ENCODE results near the gene DNAJC22. TPM values are rescaled to one million over a fixed set of nuclear protein-coding genes. Genes with fewer than 3 reads are reported as not detected.

The DNAJC22 gene
- total and polyA plus RNA-seq, 2 of the 13 experiments (the other 11 are each of a cell fraction or from before 2014, with no cell fraction given): 25.2 to 31.7 TPM

DNA sequence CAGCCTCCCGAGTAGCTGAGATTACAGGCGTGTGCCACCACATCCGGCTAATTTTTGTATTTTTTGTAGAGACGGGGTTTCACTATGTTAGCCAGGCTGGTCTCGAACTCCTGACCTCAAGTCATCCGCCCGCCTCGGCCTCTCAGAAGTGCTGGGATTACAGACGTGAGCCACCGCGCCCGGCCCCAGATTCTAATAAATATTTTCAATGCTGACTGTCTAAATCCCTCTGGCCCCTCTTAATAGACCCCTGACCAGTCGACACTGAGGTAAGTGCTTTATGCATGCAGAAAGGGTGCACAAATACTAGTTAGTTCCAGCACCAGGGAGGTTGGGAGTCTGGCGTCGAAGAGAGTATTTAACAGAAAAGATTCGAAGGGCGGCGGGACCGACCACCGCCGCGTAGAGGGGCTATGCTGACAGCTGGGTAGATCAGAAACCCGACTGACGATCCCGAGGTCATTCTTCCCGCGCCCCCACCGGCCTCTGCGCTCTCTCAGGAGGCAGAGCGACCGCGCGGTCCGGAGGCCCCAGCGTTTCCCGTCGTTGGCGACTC, 19.5 kb downstream of the DNAJC22 start (continued):
- TF ChIP-seq PCBP2 (optimal IDR thresholded peaks at IDR 0.05; ENCODE audit: low read depth, low read length, poor library complexity, severe bottlenecking) (no peak), ZNF3 (CRISPR knock-in tag; IDR thresholded peaks at IDR 0.05) (no peak), PRPF4 (IDR thresholded peaks at IDR 0.05; ENCODE audit: low read depth, low read length, poor library complexity, severe bottlenecking) (no peak), HOXA3 (CRISPR knock-in tag; IDR thresholded peaks at IDR 0.05) (no peak; the same call in 1 of the 2 replicates), MEF2D (CRISPR knock-in tag; IDR thresholded peaks at IDR 0.05) (no peak), ZNF781 (CRISPR knock-in tag; IDR thresholded peaks at IDR 0.05; ENCODE audit: borderline replicate concordance, not compliant biosample characterization) (no peak), ZBTB21 (CRISPR knock-in tag; IDR thresholded peaks at IDR 0.05) (no peak), AGO2 (optimal IDR thresholded peaks at IDR 0.05; ENCODE audit: low read depth, low read length) (no peak), MYNN (CRISPR knock-in tag; IDR thresholded peaks at IDR 0.05; ENCODE audit: low read depth) (no peak), ZNF768 (CRISPR knock-in tag; IDR thresholded peaks at IDR 0.05) (no peak), THAP11 (CRISPR knock-in tag; IDR thresholded peaks at IDR 0.05) (no peak), ATM (IDR thresholded peaks at IDR 0.05; ENCODE audit: borderline replicate concordance) (no peak), ZNF879 (CRISPR knock-in tag; IDR thresholded peaks at IDR 0.05) (no peak), SMARCC2 (IDR thresholded peaks at IDR 0.05) (no peak), POLR2AphosphoS2 (IDR thresholded peaks at IDR 0.05; ENCODE audit: low read depth, low read length) (no peak), RBAK (CRISPR knock-in tag; IDR thresholded peaks at IDR 0.05) (no peak), CREB1 (IDR thresholded peaks at IDR 0.05) (no peak), CREB1 (CRISPR knock-in tag; IDR thresholded peaks at IDR 0.05) (no peak), SP4 (CRISPR knock-in tag; IDR thresholded peaks at IDR 0.05) (no peak), GABPB1 (CRISPR knock-in tag; IDR thresholded peaks at IDR 0.05) (0 out of 2 replicates have a peak, but pooled peaks have one; percentile 15), HOXD1 (CRISPR knock-in tag; IDR thresholded peaks at IDR 0.05) (no peak)
- TF ChIP-seq, protein P1, sequence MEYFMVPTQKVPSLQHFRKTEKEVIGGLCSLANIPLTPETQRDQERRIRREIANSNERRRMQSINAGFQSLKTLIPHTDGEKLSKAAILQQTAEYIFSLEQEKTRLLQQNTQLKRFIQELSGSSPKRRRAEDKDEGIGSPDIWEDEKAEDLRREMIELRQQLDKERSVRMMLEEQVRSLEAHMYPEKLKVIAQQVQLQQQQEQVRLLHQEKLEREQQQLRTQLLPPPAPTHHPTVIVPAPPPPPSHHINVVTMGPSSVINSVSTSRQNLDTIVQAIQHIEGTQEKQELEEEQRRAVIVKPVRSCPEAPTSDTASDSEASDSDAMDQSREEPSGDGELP (IDR thresholded peaks at IDR 0.05; ENCODE audit: borderline replicate concordance, low read depth): peak; percentile 29; the same call in 1 of the 2 replicates
- TF ChIP-seq, protein P2, sequence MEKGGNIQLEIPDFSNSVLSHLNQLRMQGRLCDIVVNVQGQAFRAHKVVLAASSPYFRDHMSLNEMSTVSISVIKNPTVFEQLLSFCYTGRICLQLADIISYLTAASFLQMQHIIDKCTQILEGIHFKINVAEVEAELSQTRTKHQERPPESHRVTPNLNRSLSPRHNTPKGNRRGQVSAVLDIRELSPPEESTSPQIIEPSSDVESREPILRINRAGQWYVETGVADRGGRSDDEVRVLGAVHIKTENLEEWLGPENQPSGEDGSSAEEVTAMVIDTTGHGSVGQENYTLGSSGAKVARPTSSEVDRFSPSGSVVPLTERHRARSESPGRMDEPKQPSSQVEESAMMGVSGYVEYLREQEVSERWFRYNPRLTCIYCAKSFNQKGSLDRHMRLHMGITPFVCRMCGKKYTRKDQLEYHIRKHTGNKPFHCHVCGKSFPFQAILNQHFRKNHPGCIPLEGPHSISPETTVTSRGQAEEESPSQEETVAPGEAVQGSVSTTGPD (CRISPR knock-in tag; IDR thresholded peaks at IDR 0.05): no peak
- TF ChIP-seq, protein P3, sequence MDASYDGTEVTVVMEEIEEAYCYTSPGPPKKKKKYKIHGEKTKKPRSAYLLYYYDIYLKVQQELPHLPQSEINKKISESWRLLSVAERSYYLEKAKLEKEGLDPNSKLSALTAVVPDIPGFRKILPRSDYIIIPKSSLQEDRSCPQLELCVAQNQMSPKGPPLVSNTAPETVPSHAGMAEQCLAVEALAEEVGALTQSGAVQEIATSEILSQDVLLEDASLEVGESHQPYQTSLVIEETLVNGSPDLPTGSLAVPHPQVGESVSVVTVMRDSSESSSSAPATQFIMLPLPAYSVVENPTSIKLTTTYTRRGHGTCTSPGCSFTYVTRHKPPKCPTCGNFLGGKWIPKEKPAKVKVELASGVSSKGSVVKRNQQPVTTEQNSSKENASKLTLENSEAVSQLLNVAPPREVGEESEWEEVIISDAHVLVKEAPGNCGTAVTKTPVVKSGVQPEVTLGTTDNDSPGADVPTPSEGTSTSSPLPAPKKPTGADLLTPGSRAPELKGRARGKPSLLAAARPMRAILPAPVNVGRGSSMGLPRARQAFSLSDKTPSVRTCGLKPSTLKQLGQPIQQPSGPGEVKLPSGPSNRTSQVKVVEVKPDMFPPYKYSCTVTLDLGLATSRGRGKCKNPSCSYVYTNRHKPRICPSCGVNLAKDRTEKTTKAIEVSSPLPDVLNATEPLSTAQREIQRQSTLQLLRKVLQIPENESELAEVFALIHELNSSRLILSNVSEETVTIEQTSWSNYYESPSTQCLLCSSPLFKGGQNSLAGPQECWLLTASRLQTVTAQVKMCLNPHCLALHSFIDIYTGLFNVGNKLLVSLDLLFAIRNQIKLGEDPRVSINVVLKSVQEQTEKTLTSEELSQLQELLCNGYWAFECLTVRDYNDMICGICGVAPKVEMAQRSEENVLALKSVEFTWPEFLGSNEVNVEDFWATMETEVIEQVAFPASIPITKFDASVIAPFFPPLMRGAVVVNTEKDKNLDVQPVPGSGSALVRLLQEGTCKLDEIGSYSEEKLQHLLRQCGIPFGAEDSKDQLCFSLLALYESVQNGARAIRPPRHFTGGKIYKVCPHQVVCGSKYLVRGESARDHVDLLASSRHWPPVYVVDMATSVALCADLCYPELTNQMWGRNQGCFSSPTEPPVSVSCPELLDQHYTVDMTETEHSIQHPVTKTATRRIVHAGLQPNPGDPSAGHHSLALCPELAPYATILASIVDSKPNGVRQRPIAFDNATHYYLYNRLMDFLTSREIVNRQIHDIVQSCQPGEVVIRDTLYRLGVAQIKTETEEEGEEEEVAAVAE (CRISPR knock-in tag; IDR thresholded peaks at IDR 0.05; ENCODE audit: borderline replicate concordance): no peak
- TF ChIP-seq, protein P4, sequence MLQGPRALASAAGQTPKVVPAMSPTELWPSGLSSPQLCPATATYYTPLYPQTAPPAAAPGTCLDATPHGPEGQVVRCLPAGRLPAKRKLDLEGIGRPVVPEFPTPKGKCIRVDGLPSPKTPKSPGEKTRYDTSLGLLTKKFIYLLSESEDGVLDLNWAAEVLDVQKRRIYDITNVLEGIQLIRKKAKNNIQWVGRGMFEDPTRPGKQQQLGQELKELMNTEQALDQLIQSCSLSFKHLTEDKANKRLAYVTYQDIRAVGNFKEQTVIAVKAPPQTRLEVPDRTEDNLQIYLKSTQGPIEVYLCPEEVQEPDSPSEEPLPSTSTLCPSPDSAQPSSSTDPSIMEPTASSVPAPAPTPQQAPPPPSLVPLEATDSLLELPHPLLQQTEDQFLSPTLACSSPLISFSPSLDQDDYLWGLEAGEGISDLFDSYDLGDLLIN (CRISPR knock-in tag; IDR thresholded peaks at IDR 0.05; ENCODE audit: borderline replicate concordance): no peak
